PC-9 (cell line): ENCODE measurements around the gene SAYSD1. TPM values are rescaled to one million over a fixed set of nuclear protein-coding genes. Genes with fewer than 3 reads are reported as not detected.

Experiments used
- BruUV-seq: library from RNA; stranded (reverse); fragments of 400-500 nt; replicated peaks from 2 replicates; lab custom pipeline; 2021; lab: Mats Ljungman, UMichigan
- CTCF ChIA-PET: fragments of 300-600 bp; sonication (Branson Sonifier 250); formaldehyde crosslinking; loops from one replicate; lab custom pipeline; 2022; ENCODE audit warnings: antibody characterized with exemption; lab: Charles Lee
- POLR2A ChIA-PET: fragments of 300-600 bp; sonication (Branson Sonifier 250); formaldehyde crosslinking; loops from one replicate; lab custom pipeline; 2022; ENCODE audit warnings: antibody characterized with exemption; ENCODE audit not compliant: unreplicated experiment; lab: Charles Lee
- DNase-seq, 2 experiments: peaks; one replicate each; pipeline versions ENCODE4 v3.0.0 to v3.0.0-alpha.2; 2015 to 2022; ENCODE audit warnings: mixed read lengths in 1 of 2
- H2AFZ ChIP-seq: fragments of 200-600 bp; sonication (generic); 2 replicates; pipeline ENCODE4 v1.8.1; 2017; ENCODE audit warnings: antibody characterized with exemption
- H3F3A ChIP-seq: fragments of 200-600 bp; sonication (generic); 2 replicates; pipeline ENCODE4 v1.8.1; 2017; ENCODE audit warnings: antibody characterized with exemption, mild to moderate bottlenecking, low read depth; ENCODE audit not compliant: insufficient read depth
- H3K27ac ChIP-seq: fragments of 200-600 bp; sonication (generic); 2 replicates; pipeline ENCODE4 v1.6.1; 2016; ENCODE audit warnings: mixed run types
- H3K27me3 ChIP-seq: fragments of 200-600 bp; sonication (generic); 2 replicates; pipeline ENCODE4 v1.6.1; 2016; ENCODE audit warnings: low read depth, mixed run types; ENCODE audit not compliant: insufficient read depth
- H3K36me3 ChIP-seq: fragments of 200-600 bp; sonication (generic); 2 replicates; pipeline ENCODE4 v1.6.1; 2016; ENCODE audit warnings: low read depth, mixed run types
- H3K4me1 ChIP-seq: fragments of 200-600 bp; sonication (generic); replicated peaks from 2 replicates; pipeline ENCODE4 v1.6.1; 2016; ENCODE audit warnings: mixed run types; ENCODE audit not compliant: insufficient read depth
- H3K4me2 ChIP-seq: fragments of 200-600 bp; sonication (generic); 2 replicates; pipeline ENCODE4 v1.6.1; 2017; ENCODE audit warnings: mixed run types
- H3K4me3 ChIP-seq: fragments of 200-600 bp; sonication (generic); 2 replicates; pipeline ENCODE4 v1.6.1; 2016; ENCODE audit warnings: mixed run types
- H3K79me2 ChIP-seq: fragments of 200-600 bp; sonication (generic); 2 replicates; pipeline ENCODE4 v1.6.1; 2017; ENCODE audit warnings: low read depth, mixed run types
- H3K9me2 ChIP-seq: fragments of 200-600 bp; sonication (generic); 2 replicates; pipeline ENCODE4 v1.8.1; 2017; ENCODE audit warnings: mild to moderate bottlenecking; ENCODE audit not compliant: insufficient read depth
- H3K9me3 ChIP-seq: fragments of 200-600 bp; sonication (generic); 2 replicates; pipeline ENCODE4 v1.8.1; 2016; ENCODE audit warnings: low read depth; ENCODE audit not compliant: insufficient read depth
- H4K20me1 ChIP-seq: fragments of 200-600 bp; sonication (generic); 2 replicates; pipeline ENCODE4 v1.8.1; 2017; ENCODE audit not compliant: insufficient read depth
- EZH2 ChIP-seq: fragments of 200-600 bp; sonication (generic); IDR thresholded peaks from 2 replicates; pipeline ENCODE4 v1.8.0; 2017; ENCODE audit warnings: antibody characterized with exemption, low read depth
- intact Hi-C: fragments of 100-400 bp; cut with micrococcal nuclease; formaldehyde crosslinking; loops from one replicate; pipeline ENCODE4 v1.10.0; 2022; ENCODE audit not compliant: unreplicated experiment
- total RNA-seq: library from RNA; stranded (reverse); gene quantifications from 2 replicates; pipeline ENCODE4 v1.2.3, GENCODE V29; 2021
- TF ChIP-seq, protein P1 (sequence below): fragments of 200-600 bp; sonication (generic); conservative IDR thresholded peaks from 2 replicates; pipeline ENCODE4 v1.6.1; 2017; ENCODE audit warnings: mixed run types, antibody characterized with exemption, mild to moderate bottlenecking, moderate library complexity

The SAYSD1 gene
- total RNA-seq, 1 experiment from 2014 or later: 12.2 TPM

DNA sequence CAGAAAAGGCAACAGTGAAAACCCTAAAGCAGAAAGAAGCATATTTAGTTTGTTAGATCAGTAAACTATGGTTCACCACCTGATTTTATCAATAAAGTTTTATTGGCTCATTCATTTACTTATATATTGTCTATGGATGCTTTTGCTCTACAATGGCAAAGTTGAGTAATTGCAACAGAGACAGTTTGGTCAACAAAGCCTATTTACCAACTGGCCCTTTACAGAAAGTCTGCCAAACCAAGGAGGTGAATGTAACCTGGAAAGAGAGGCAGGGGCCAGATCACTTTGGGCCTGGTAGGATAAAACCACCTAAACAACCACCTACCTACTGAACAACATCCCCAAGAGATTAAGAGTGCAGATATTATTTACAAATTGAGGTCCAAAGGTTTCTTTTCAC is 19.4 kb downstream of the SAYSD1 start:
- BruUV-seq: no TSS peak
- Histone ChIP-seq H2AFZ (no peak overlapping the region), H3K27ac (no peak overlapping the region), H3K36me3 (no peaks in the 10 kb centered on the region), H3K9me2 (no peaks in the 10 kb centered on the region), H3K4me2 (no peak overlapping the region), H3K4me1 (no peaks in the 10 kb centered on the region), H3K79me2 (no peaks in the 10 kb centered on the region), H3F3A (no peaks in the 10 kb centered on the region), H3K4me3 (no peak overlapping the region), H3K27me3 (peaks cover 40% of the 10 kb centered on the region), H4K20me1 (no peaks in the 10 kb centered on the region; the same call in 1 of the 2 replicates), H3K9me3 (no peaks in the 10 kb centered on the region)
- intact Hi-C loops: no loop called here
- ChIA-PET POLR2A (no interaction called here), CTCF (no interaction called here)
- TF ChIP-seq, protein P1, sequence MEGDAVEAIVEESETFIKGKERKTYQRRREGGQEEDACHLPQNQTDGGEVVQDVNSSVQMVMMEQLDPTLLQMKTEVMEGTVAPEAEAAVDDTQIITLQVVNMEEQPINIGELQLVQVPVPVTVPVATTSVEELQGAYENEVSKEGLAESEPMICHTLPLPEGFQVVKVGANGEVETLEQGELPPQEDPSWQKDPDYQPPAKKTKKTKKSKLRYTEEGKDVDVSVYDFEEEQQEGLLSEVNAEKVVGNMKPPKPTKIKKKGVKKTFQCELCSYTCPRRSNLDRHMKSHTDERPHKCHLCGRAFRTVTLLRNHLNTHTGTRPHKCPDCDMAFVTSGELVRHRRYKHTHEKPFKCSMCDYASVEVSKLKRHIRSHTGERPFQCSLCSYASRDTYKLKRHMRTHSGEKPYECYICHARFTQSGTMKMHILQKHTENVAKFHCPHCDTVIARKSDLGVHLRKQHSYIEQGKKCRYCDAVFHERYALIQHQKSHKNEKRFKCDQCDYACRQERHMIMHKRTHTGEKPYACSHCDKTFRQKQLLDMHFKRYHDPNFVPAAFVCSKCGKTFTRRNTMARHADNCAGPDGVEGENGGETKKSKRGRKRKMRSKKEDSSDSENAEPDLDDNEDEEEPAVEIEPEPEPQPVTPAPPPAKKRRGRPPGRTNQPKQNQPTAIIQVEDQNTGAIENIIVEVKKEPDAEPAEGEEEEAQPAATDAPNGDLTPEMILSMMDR: no peak
- no peak for TF ChIP-seq EZH2
- DNase-seq: no peak

DNA sequence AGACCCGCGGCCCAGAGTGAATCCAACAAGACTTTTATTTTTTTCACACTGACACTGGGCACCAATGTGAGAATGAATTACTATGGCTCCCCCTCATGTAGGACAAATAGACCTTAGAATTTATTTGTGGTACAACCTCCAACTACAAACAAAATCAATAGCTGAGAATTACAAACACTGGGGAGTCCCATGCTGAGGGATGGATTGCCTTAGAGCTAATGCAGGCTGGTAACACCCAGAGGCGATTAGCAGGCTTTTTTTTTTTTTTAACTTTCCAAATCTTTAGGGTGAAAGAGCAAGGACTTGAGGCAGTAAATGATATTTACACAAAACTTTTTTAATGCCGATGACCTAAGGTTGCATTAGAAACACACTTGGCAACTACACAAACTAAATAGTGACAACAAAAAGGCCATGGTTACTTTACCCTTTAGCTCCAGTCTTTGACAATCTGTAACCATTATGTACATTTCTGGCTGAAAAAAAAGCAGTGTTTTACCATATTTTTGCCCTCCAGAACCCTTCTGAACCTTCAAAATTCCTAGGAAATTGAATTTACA is 21.8 kb downstream of the SAYSD1 start:
- no peak for DNase-seq
- no peaks in the 10 kb centered on the region for H3F3A ChIP-seq
- TF ChIP-seq EZH2: no peak
- TF ChIP-seq, protein P1: no peak
- peaks cover 63% of the 10 kb centered on the region for H3K27me3 ChIP-seq
- no peaks in the 10 kb centered on the region for H3K9me3 ChIP-seq
- ChIA-PET CTCF (interaction anchor here (0.6 to 0.7 kb wide), 2 partner anchors 51 to 735 kb away, joined by 3 to 5 read pairs; no protein-coding TSS in a partner anchor), POLR2A (interaction anchor here (0.6 kb wide), 1 partner anchor 346 kb away, joined by 14 read pairs; no protein-coding TSS in a partner anchor)
- no peaks in the 10 kb centered on the region for H3K79me2 ChIP-seq
- no peak overlapping the region for H3K4me3 ChIP-seq
- no peaks in the 10 kb centered on the region for H3K36me3 ChIP-seq
- no peak overlapping the region for H3K27ac ChIP-seq
- no peaks in the 10 kb centered on the region for H3K9me2 ChIP-seq
- H3K4me2 ChIP-seq: no peak overlapping the region
- H4K20me1 ChIP-seq: no peaks in the 10 kb centered on the region
- no TSS peak for BruUV-seq
- H2AFZ ChIP-seq: no peak overlapping the region
- intact Hi-C loops: no loop called here
- no peaks in the 10 kb centered on the region for H3K4me1 ChIP-seq

- Histone ChIP-seq H3K4me2 (no peak overlapping the region), H3K79me2 (no peaks in the 10 kb centered on the region), H3K4me1 (no peaks in the 10 kb centered on the region), H3K27me3 (peaks cover 74% of the 10 kb centered on the region), H3K9me2 (no peaks in the 10 kb centered on the region), H3K4me3 (no peak overlapping the region), H3F3A (no peaks in the 10 kb centered on the region), H4K20me1 (no peaks in the 10 kb centered on the region), H2AFZ (no peak overlapping the region), H3K9me3 (no peaks in the 10 kb centered on the region), H3K27ac (no peak overlapping the region), H3K36me3 (no peaks in the 10 kb centered on the region)
- ChIA-PET CTCF (no interaction called here), POLR2A (no interaction called here)
- no peak for TF ChIP-seq EZH2
- TF ChIP-seq, protein P1: no peak
- intact Hi-C loops: no loop called here
- DNase-seq: no peak
- BruUV-seq: no TSS peak
Measured at GRCh38 chr6:39092124-39092523, 22.9 kb downstream of the SAYSD1 start.
